Ovary (tissue), 3 donors: ENCODE results near the gene CCDC60.

ENCODE experiments used
- POLR2A ChIP-seq: fragments of 450-650 bp; IDR thresholded peaks from one replicate; pipeline ENCODE4 v1.6.1; 2017; ENCODE audit warnings: antibody characterized with exemption, mild to moderate bottlenecking, moderate library complexity
- TF ChIP-seq, protein P1 (sequence below), 3 donors: fragments of 450-650 bp in 2 of 3; fragments of 200-600 bp in 1 of 3; IDR thresholded peaks; one replicate each; pipeline versions ENCODE4 v1.5.1 to v1.8.0; 2016 to 2022; ENCODE audit warnings: antibody characterized with exemption in 3 of 3, mild to moderate bottlenecking in 1 of 3
- donor health status: DM: no; HTN: no; CAD: no.

DNA sequence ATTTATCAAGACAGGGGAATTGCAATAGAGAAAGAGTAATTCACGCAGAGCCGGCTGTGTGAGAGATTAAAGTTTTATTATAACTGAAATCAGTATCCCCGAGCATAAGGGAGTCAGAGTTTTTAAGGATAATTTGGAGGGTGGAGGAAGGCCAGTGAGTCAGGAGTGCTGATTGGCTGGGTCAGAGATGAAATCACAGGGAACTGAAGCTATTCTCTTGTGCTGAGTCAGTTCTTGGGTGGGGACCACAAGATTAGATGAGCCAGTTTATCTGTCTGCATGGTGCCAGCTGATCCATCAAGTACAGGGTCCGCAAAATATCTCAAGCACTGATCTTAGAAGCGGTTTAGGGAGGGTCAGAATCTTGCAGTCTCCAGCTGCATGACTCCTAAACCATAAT lies 96.6 kb downstream of the CCDC60 start:
- TF ChIP-seq, protein P1, sequence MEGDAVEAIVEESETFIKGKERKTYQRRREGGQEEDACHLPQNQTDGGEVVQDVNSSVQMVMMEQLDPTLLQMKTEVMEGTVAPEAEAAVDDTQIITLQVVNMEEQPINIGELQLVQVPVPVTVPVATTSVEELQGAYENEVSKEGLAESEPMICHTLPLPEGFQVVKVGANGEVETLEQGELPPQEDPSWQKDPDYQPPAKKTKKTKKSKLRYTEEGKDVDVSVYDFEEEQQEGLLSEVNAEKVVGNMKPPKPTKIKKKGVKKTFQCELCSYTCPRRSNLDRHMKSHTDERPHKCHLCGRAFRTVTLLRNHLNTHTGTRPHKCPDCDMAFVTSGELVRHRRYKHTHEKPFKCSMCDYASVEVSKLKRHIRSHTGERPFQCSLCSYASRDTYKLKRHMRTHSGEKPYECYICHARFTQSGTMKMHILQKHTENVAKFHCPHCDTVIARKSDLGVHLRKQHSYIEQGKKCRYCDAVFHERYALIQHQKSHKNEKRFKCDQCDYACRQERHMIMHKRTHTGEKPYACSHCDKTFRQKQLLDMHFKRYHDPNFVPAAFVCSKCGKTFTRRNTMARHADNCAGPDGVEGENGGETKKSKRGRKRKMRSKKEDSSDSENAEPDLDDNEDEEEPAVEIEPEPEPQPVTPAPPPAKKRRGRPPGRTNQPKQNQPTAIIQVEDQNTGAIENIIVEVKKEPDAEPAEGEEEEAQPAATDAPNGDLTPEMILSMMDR (IDR thresholded peaks at IDR 0.05), result no peak
- no peak for TF ChIP-seq POLR2A
